HEK293 (cell line): ENCODE measurements around the gene HEATR5A.
"Not testable (repeated sequence)": the region's sequence is repeated elsewhere in the genome, so short reads cannot be mapped to it uniquely, and the experiment has no call there.

ENCODE experiments used
- CTCF ChIA-PET: fragments of 350-600 bp; formaldehyde crosslinking; extraction: SDS; loops from one replicate; lab custom pipeline; 2021; ENCODE audit warnings: antibody characterized with exemption; lab: Yijun Ruan, JAX
- POLR2A ChIA-PET: fragments of 300-600 bp; formaldehyde crosslinking; extraction: SDS; loops from one replicate; lab custom pipeline; 2020; ENCODE audit warnings: antibody characterized with exemption, inconsistent platforms; lab: Yijun Ruan, JAX
- H3K27ac ChIP-seq: fragments of 200-500 bp; sonication (Bioruptor generic); 2 replicates; pipeline ENCODE4 v1.5.1; 2014; ENCODE audit warnings: low read depth, low read length, control low read depth, inconsistent platforms; ENCODE audit errors: extremely low read depth
- H3K36me3 ChIP-seq, 2 experiments: fragments of 200-500 bp in 1 of 2; sonication (Bioruptor generic) in 1 of 2; 1 replicate in 1 of 2; 2 replicates in 1 of 2; pipeline ENCODE4 v1.5.1; 2014 to 2017; ENCODE audit warnings: inconsistent platforms in 2 of 2, low read length in 2 of 2; ENCODE audit not compliant: control insufficient read depth in 2 of 2, insufficient read depth in 1 of 2
- H3K4me1 ChIP-seq: fragments of 200-500 bp; sonication (Bioruptor generic); 2 replicates; pipeline ENCODE4 v1.5.1; 2014; ENCODE audit warnings: mild to moderate bottlenecking, low read length, inconsistent platforms; ENCODE audit not compliant: control insufficient read depth, insufficient read depth
- H3K4me3 ChIP-seq: 2 replicates; pipeline ENCODE4 v1.5.1; 2011; ENCODE audit warnings: low read depth, mild to moderate bottlenecking, control low read depth, low read length, moderate library complexity
- H3K9me3 ChIP-seq: fragments of 200-500 bp; sonication (Bioruptor generic); 2 replicates; pipeline ENCODE4 v1.5.1; 2014; ENCODE audit warnings: low read depth, low read length, inconsistent platforms; ENCODE audit not compliant: control insufficient read depth, insufficient read depth
- FEZF1 ChIP-seq: fragments of 450-650 bp; formaldehyde crosslinking; IDR thresholded peaks from 2 replicates; pipeline ENCODE4 v1.5.1; 2016; ENCODE audit warnings: missing biosample characterization, missing genetic modification characterization
- KLF8 ChIP-seq: fragments of 450-650 bp; formaldehyde crosslinking; IDR thresholded peaks from 2 replicates; pipeline ENCODE4 v1.5.1; 2016; ENCODE audit warnings: missing biosample characterization, missing genetic modification characterization
- PRDM1 ChIP-seq: fragments of 450-650 bp; formaldehyde crosslinking; IDR thresholded peaks from 2 replicates; pipeline ENCODE4; 2016; ENCODE audit warnings: missing biosample characterization, missing genetic modification characterization
- ZBTB8A ChIP-seq: fragments of 450-650 bp; formaldehyde crosslinking; IDR thresholded peaks from 2 replicates; pipeline ENCODE4 v1.5.1; 2016; ENCODE audit warnings: missing biosample characterization, missing genetic modification characterization
- ZEB2 ChIP-seq: fragments of 450-650 bp; formaldehyde crosslinking; IDR thresholded peaks from 2 replicates; pipeline ENCODE4 v1.5.1; 2016; ENCODE audit warnings: missing biosample characterization, missing genetic modification characterization
- ZNF580 ChIP-seq: fragments of 450-650 bp; formaldehyde crosslinking; IDR thresholded peaks from 2 replicates; pipeline ENCODE4 v1.5.1; 2016; ENCODE audit warnings: missing biosample characterization, missing genetic modification characterization
- ZNF626 ChIP-seq: fragments of 450-650 bp; sonication (Bioruptor Pico); formaldehyde crosslinking; IDR thresholded peaks from 2 replicates; pipeline ENCODE4 v1.5.1; 2018; ENCODE audit warnings: missing biosample characterization, missing genetic modification characterization, inconsistent platforms
- ZNF701 ChIP-seq: fragments of 450-650 bp; formaldehyde crosslinking; IDR thresholded peaks from 2 replicates; pipeline ENCODE4 v1.5.1; 2016; ENCODE audit warnings: missing biosample characterization, missing genetic modification characterization
- ZNF776 ChIP-seq: fragments of 450-650 bp; formaldehyde crosslinking; IDR thresholded peaks from 2 replicates; pipeline ENCODE4 v1.5.0; 2017; ENCODE audit warnings: missing biosample characterization, missing genetic modification characterization, borderline replicate concordance
- ZNF785 ChIP-seq: fragments of 450-650 bp; formaldehyde crosslinking; IDR thresholded peaks from 2 replicates; pipeline ENCODE4 v1.5.1; 2016; ENCODE audit warnings: missing biosample characterization, missing genetic modification characterization
- ZSCAN16 ChIP-seq: fragments of 450-650 bp; formaldehyde crosslinking; IDR thresholded peaks from 2 replicates; pipeline ENCODE4 v1.5.1; 2016; ENCODE audit warnings: missing biosample characterization, missing genetic modification characterization
- ZSCAN30 ChIP-seq: fragments of 450-650 bp; IDR thresholded peaks from 2 replicates; pipeline ENCODE4 v1.5.1; 2018; ENCODE audit warnings: missing biosample characterization, mild to moderate bottlenecking, missing genetic modification characterization, moderate library complexity
- ZXDB ChIP-seq: fragments of 450-650 bp; formaldehyde crosslinking; IDR thresholded peaks from 2 replicates; pipeline ENCODE4 v1.5.1; 2016; ENCODE audit warnings: missing biosample characterization, missing genetic modification characterization
- TF ChIP-seq, protein P1 (sequence below): fragments of 450-650 bp; formaldehyde crosslinking; IDR thresholded peaks from 2 replicates; pipeline ENCODE4 v1.5.1; 2016; ENCODE audit warnings: missing biosample characterization, missing genetic modification characterization

HEATR5A gene

DNA sequence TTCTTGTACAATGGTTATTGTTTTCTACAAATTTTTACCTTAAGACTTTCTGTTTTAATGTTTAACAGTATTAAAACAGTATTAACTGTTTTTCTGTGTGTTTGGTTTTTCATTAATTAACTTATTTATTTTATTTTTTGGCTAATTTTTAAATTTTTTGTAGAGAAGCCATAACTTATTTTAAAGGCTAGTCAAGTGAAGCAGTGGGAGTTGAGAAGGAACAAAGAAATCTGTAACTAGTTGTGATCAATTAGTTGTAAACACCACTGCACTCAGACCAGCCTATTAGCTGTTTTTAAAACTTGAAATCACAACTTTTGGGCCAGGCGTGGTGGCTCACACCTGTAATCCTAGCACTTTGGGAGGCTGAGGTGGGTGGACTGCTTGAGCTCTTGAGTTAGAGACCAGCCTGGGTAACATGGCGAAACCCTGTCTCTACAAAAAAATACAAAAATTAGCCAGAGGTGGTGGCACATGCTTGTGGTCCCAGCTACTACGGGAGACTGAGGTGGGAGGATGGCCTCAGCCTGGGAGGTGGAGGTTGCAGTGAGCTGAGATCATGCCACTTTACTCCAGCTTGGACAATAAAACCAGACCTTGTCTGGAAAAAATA is 161.8 kb downstream of the HEATR5A start:
- TF ChIP-seq ZXDB (tag by site-specific recombination) = no peak
- TF ChIP-seq ZSCAN30 = no peak
- TF ChIP-seq, protein P1, sequence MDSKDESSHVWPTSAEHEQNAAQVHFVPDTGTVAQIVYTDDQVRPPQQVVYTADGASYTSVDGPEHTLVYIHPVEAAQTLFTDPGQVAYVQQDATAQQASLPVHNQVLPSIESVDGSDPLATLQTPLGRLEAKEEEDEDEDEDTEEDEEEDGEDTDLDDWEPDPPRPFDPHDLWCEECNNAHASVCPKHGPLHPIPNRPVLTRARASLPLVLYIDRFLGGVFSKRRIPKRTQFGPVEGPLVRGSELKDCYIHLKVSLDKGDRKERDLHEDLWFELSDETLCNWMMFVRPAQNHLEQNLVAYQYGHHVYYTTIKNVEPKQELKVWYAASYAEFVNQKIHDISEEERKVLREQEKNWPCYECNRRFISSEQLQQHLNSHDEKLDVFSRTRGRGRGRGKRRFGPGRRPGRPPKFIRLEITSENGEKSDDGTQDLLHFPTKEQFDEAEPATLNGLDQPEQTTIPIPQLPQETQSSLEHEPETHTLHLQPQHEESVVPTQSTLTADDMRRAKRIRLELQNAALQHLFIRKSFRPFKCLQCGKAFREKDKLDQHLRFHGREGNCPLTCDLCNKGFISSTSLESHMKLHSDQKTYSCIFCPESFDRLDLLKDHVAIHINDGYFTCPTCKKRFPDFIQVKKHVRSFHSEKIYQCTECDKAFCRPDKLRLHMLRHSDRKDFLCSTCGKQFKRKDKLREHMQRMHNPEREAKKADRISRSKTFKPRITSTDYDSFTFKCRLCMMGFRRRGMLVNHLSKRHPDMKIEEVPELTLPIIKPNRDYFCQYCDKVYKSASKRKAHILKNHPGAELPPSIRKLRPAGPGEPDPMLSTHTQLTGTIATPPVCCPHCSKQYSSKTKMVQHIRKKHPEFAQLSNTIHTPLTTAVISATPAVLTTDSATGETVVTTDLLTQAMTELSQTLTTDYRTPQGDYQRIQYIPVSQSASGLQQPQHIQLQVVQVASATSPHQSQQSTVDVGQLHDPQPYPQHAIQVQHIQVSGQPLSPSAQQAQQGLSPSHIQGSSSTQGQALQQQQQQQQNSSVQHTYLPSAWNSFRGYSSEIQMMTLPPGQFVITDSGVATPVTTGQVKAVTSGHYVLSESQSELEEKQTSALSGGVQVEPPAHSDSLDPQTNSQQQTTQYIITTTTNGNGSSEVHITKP (tag by site-specific recombination) = no peak
- TF ChIP-seq ZNF701 (tag by site-specific recombination) = no peak
- no peak for TF ChIP-seq PRDM1
- no peak for TF ChIP-seq ZBTB8A (tag by site-specific recombination)
- TF ChIP-seq FEZF1 (tag by site-specific recombination) = no peak
- TF ChIP-seq ZNF776 (tag by site-specific recombination) = no peak
- TF ChIP-seq ZNF785 (tag by site-specific recombination) = no peak
- no peak for TF ChIP-seq KLF8 (tag by site-specific recombination)
- ChIA-PET CTCF (interaction anchor here (0.7 kb wide), 1 partner anchor 1111 kb away, joined by 3 read pairs; no protein-coding TSS in a partner anchor), POLR2A (no interaction called here)
- Histone ChIP-seq H3K27ac (no peak overlapping the region), H3K9me3 (no peaks in the 10 kb centered on the region), H3K36me3 (no peaks in the 10 kb centered on the region), H3K4me1 (0 out of 2 replicates have a peak, but pooled peaks cover 3% of the 10 kb centered on the region), H3K4me3 (no peak overlapping the region)

DNA sequence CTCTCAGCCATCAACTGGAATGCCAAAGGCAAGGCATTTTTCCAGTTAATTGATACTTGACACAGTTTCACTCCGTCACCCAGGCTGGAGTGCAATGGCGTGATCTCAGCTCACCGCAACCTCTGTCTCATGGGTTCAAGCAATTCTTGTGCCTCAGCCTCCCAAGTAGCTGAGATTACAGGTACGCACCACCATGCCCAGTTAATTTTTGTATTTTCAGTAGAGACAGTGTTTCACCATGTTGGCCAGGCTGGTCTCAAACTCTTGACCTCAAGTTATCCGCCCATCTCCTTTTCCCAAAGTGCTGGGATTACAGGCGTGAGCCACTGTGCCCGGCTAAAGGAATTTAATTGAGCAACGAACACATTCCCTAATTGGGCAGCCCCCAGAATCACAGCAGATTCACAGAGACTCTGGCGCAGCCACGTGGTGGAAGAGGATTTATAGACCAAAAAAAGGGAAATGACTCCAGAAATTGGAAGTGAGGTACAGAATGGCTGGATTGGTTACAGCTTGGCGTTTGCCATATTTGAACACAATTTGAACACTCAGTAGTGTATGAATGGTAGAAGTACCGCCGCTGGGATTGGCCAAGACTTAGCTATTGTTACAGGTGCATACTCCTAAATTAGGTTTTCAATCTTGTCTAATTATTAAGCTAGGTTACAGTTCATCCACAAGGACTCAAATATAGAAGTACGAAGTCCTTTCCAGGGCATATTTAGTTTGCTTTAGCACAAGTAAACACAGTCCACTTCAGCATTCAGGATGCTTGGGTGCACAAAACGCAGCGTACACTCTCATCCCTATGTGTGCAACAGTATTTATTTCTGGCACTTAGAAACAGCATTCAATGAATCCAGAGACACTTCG is 162.6 kb downstream of the HEATR5A start:
- CTCF ChIA-PET = interaction anchor here (0.5 to 0.7 kb wide), 2 partner anchors 406 to 1111 kb away, joined by 3 to 4 read pairs; no protein-coding TSS in a partner anchor
- H3K4me1 ChIP-seq, H3K36me3 ChIP-seq, H3K9me3 ChIP-seq, POLR2A ChIA-PET, H3K27ac ChIP-seq, H3K4me3 ChIP-seq: not testable (repeated sequence)

DNA sequence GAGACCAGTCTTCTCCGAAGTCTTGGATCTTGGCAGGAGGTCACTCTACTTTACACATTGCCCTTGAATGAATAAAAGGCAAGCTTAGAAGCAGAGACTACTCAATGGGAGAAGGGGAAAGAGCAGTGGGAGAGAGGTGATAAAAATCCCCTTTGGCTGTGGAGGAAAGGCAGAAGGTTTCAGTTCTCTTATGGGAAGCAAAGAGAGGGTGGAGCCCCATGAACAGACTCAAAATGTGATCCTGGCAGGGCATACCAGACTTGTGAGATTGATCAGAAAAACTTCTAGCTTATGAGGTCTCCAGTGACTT is 163.2 kb downstream of the HEATR5A start:
- H3K27ac ChIP-seq = no peak overlapping the region
- POLR2A ChIA-PET = no interaction called here

More for the DNA sequence above, 163.2 kb downstream of the HEATR5A start:
- Histone ChIP-seq H3K4me1 (0 out of 2 replicates have a peak, but pooled peaks cover 3% of the 10 kb centered on the region), H3K9me3 (no peaks in the 10 kb centered on the region), H3K4me3 (no peak overlapping the region), H3K36me3 (no peaks in the 10 kb centered on the region)
- TF ChIP-seq ZEB2 (tag by site-specific recombination) = no peak
- no peak for TF ChIP-seq ZSCAN16 (tag by site-specific recombination)
- no peak for TF ChIP-seq KLF8 (tag by site-specific recombination)
- TF ChIP-seq ZNF580 (tag by site-specific recombination) = no peak
- no peak for TF ChIP-seq ZNF626
- CTCF ChIA-PET = interaction anchor here (0.5 kb wide), 1 partner anchor 405 kb away, joined by 4 read pairs; no protein-coding TSS in a partner anchor
